Measurements from ENCODE around the gene ASB18.

ASB18 gene

GRCh38 chr2:236161531-236161930, 102.7 kb downstream of the ASB18 start:
- Histone ChIP-seq H3K4me1 (ENCODE audit: insufficient read depth, low read length, severe bottlenecking) (no peaks in the 10 kb centered on the region), H4K20me1 (ENCODE audit: insufficient read depth, low read length) (no peaks in the 10 kb centered on the region), H3K79me2 (ENCODE audit: insufficient read depth, low read length) (no peaks in the 10 kb centered on the region)

GRCh38 chr2:236161082-236161462, 103.1 kb downstream of the ASB18 start:
- H4K20me1 ChIP-seq (ENCODE audit: insufficient read depth, low read length) = no peaks in the 10 kb centered on the region
- H3K27ac ChIP-seq (ENCODE audit: low read depth, low read length, poor library complexity, severe bottlenecking) = no peak overlapping the region
- H3F3A ChIP-seq (ENCODE audit: insufficient read depth, low read length) = no peaks in the 10 kb centered on the region
- H3K4me3 ChIP-seq (ENCODE audit: low read depth, low read length, poor library complexity, severe bottlenecking) = no peak overlapping the region
- no peak overlapping the region for H3K9ac ChIP-seq (ENCODE audit: low read length)
- no peaks in the 10 kb centered on the region for H3K79me2 ChIP-seq (ENCODE audit: insufficient read depth, low read length)
- H3K4me1 ChIP-seq (ENCODE audit: insufficient read depth, low read length, severe bottlenecking) = no peaks in the 10 kb centered on the region
- TF ChIP-seq CTCF (IDR thresholded peaks at IDR 0.05; ENCODE audit: low read length) = no peak
- no peak for TF ChIP-seq EZH2 (IDR thresholded peaks at IDR 0.05; ENCODE audit: borderline replicate concordance, low read length)
- H3K36me3 ChIP-seq (ENCODE audit: insufficient read depth, low read length) = no peaks in the 10 kb centered on the region
- H3K9me2 ChIP-seq (ENCODE audit: low read depth, low read length) = no peaks in the 10 kb centered on the region
- H2AFZ ChIP-seq (ENCODE audit: low read length) = no peak overlapping the region
- H3K4me2 ChIP-seq (ENCODE audit: low read length) = no peak overlapping the region
- H3K27me3 ChIP-seq (ENCODE audit: insufficient read depth, low read length) = no peaks in the 10 kb centered on the region
- no peaks in the 10 kb centered on the region for H3K9me3 ChIP-seq (ENCODE audit: low read length)

More at GRCh38 chr2:236161531-236161930, 102.7 kb downstream of the ASB18 start:
- TF ChIP-seq CTCF (IDR thresholded peaks at IDR 0.05; ENCODE audit: low read length) = no peak
- TF ChIP-seq EZH2 (IDR thresholded peaks at IDR 0.05; ENCODE audit: borderline replicate concordance, low read length) = no peak
- Histone ChIP-seq H3K27me3 (ENCODE audit: insufficient read depth, low read length) (no peaks in the 10 kb centered on the region), H3K4me3 (ENCODE audit: low read depth, low read length, poor library complexity, severe bottlenecking) (no peak overlapping the region), H3K9ac (ENCODE audit: low read length) (no peak overlapping the region), H3K4me2 (ENCODE audit: low read length) (no peak overlapping the region), H3K27ac (ENCODE audit: low read depth, low read length, poor library complexity, severe bottlenecking) (no peak overlapping the region), H3F3A (ENCODE audit: insufficient read depth, low read length) (no peaks in the 10 kb centered on the region), H2AFZ (ENCODE audit: low read length) (no peak overlapping the region), H3K36me3 (ENCODE audit: insufficient read depth, low read length) (no peaks in the 10 kb centered on the region), H3K9me2 (ENCODE audit: low read depth, low read length) (no peaks in the 10 kb centered on the region), H3K9me3 (ENCODE audit: low read length) (no peaks in the 10 kb centered on the region)

GRCh38 chr2:236160366-236161081, 103.7 kb downstream of the ASB18 start:
- H3K79me2 ChIP-seq (ENCODE audit: insufficient read depth, low read length) = no peaks in the 10 kb centered on the region
- H3K9me3 ChIP-seq (ENCODE audit: low read length) = no peaks in the 10 kb centered on the region
- no peaks in the 10 kb centered on the region for H4K20me1 ChIP-seq (ENCODE audit: insufficient read depth, low read length)
- TF ChIP-seq CTCF (IDR thresholded peaks at IDR 0.05; ENCODE audit: low read length) (no peak), EZH2 (IDR thresholded peaks at IDR 0.05; ENCODE audit: borderline replicate concordance, low read length) (no peak)
- H3K4me1 ChIP-seq (ENCODE audit: insufficient read depth, low read length, severe bottlenecking) = no peaks in the 10 kb centered on the region
- no peaks in the 10 kb centered on the region for H3K36me3 ChIP-seq (ENCODE audit: insufficient read depth, low read length)
- no peaks in the 10 kb centered on the region for H3F3A ChIP-seq (ENCODE audit: insufficient read depth, low read length)
- no peaks in the 10 kb centered on the region for H3K9me2 ChIP-seq (ENCODE audit: low read depth, low read length)
- no peak overlapping the region for H3K4me2 ChIP-seq (ENCODE audit: low read length)
- no peak overlapping the region for H3K4me3 ChIP-seq (ENCODE audit: low read depth, low read length, poor library complexity, severe bottlenecking)
- H3K9ac ChIP-seq (ENCODE audit: low read length) = no peak overlapping the region
- no peaks in the 10 kb centered on the region for H3K27me3 ChIP-seq (ENCODE audit: insufficient read depth, low read length)
- no peak overlapping the region for H2AFZ ChIP-seq (ENCODE audit: low read length)
- H3K27ac ChIP-seq (ENCODE audit: low read depth, low read length, poor library complexity, severe bottlenecking) = no peak overlapping the region

Measured in OCI-LY1 (cell line).